ENCODE measurements around the gene MEMO1. TPM values are rescaled to one million over a fixed set of nuclear protein-coding genes. Genes with fewer than 3 reads are reported as not detected.

The MEMO1 gene
- total and polyA plus RNA-seq, 2 experiments from 2014 or later = 43.9 to 58.8 TPM

DNA sequence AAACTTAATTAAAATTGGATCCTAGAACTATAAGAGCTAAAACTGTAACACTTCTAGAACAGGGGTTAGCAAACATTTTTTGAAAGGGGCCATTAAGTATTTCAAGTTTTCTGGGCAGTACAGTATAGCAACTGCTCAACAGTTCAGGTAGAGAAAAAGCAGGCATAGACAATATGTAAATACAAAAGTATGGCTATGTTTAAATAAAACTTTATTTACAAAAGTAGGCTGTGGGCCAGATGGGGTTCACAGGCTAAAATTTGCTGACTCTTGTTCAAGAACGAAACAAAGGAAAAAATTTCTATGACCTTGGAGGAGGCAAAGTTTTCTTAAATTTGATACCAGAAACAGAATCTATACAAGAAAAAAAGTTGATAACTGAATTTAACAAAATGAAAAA, 114.5 kb downstream of the MEMO1 start:
- WGBS (ENCODE audit: low lambda C conversion rate, missing lambda C conversion rate) = 97% methylated on average over 1 of the region's 1 CpG
- Histone ChIP-seq H4K20me1 (ENCODE audit: insufficient read depth, poor library complexity, severe bottlenecking) (no peaks in the 10 kb centered on the region), H3K4me2 (no peak overlapping the region), H3K36me3 (replicated peaks; ENCODE audit: insufficient read depth, low read depth) (peaks cover 7% of the 10 kb centered on the region), H3K27ac (no peak overlapping the region), H3K27me3 (no peaks in the 10 kb centered on the region), H3K79me2 (peaks cover 3% of the 10 kb centered on the region), H3K9me3 (ENCODE audit: low read depth) (peaks cover 17% of the 10 kb centered on the region), H3K4me3 (no peak overlapping the region), H3K9me2 (replicated peaks; ENCODE audit: insufficient read depth) (no peaks in the 10 kb centered on the region), H3K4me1 (ENCODE audit: insufficient read depth) (no peaks in the 10 kb centered on the region), H2AFZ (no peak overlapping the region)
- DNase-seq (ENCODE audit: low spot score) = no peak
- TF ChIP-seq, protein P1, sequence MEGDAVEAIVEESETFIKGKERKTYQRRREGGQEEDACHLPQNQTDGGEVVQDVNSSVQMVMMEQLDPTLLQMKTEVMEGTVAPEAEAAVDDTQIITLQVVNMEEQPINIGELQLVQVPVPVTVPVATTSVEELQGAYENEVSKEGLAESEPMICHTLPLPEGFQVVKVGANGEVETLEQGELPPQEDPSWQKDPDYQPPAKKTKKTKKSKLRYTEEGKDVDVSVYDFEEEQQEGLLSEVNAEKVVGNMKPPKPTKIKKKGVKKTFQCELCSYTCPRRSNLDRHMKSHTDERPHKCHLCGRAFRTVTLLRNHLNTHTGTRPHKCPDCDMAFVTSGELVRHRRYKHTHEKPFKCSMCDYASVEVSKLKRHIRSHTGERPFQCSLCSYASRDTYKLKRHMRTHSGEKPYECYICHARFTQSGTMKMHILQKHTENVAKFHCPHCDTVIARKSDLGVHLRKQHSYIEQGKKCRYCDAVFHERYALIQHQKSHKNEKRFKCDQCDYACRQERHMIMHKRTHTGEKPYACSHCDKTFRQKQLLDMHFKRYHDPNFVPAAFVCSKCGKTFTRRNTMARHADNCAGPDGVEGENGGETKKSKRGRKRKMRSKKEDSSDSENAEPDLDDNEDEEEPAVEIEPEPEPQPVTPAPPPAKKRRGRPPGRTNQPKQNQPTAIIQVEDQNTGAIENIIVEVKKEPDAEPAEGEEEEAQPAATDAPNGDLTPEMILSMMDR (IDR thresholded peaks at IDR 0.05; ENCODE audit: poor library complexity) = no peak
- no peak for TF ChIP-seq EZH2 (IDR thresholded peaks at IDR 0.05; ENCODE audit: borderline replicate concordance)
- no peak for TF ChIP-seq EZH2phosphoT487 (IDR thresholded peaks at IDR 0.05; ENCODE audit: low read depth, severe bottlenecking, unreplicated experiment)

GRCh38 chr2:31894656-31895055, 116.2 kb downstream of the MEMO1 start:
- Histone ChIP-seq H3K36me3 (replicated peaks; ENCODE audit: insufficient read depth, low read depth) (peaks cover 3% of the 10 kb centered on the region), H3K4me1 (ENCODE audit: insufficient read depth) (no peaks in the 10 kb centered on the region), H3K4me3 (no peak overlapping the region), H3K27me3 (no peaks in the 10 kb centered on the region), H3K4me2 (no peak overlapping the region), H3K27ac (no peak overlapping the region), H4K20me1 (ENCODE audit: insufficient read depth, poor library complexity, severe bottlenecking) (no peaks in the 10 kb centered on the region), H2AFZ (no peak overlapping the region), H3K79me2 (peaks cover 3% of the 10 kb centered on the region), H3K9me3 (ENCODE audit: low read depth) (peaks cover 17% of the 10 kb centered on the region), H3K9me2 (replicated peaks; ENCODE audit: insufficient read depth) (no peaks in the 10 kb centered on the region)
- TF ChIP-seq EZH2phosphoT487 (IDR thresholded peaks at IDR 0.05; ENCODE audit: low read depth, severe bottlenecking, unreplicated experiment) (no peak), EZH2 (IDR thresholded peaks at IDR 0.05; ENCODE audit: borderline replicate concordance) (no peak)
- TF ChIP-seq, protein P1 (IDR thresholded peaks at IDR 0.05; ENCODE audit: poor library complexity) = no peak
- no peak for DNase-seq (ENCODE audit: low spot score)
- 100% methylated on average over 2 of the region's 2 CpGs for WGBS (ENCODE audit: low lambda C conversion rate, missing lambda C conversion rate)

GRCh38 chr2:31893094-31893493, 117.7 kb downstream of the MEMO1 start:
- Histone ChIP-seq H4K20me1 (ENCODE audit: insufficient read depth, poor library complexity, severe bottlenecking) (no peaks in the 10 kb centered on the region), H3K4me1 (ENCODE audit: insufficient read depth) (no peaks in the 10 kb centered on the region), H3K79me2 (peaks cover 4% of the 10 kb centered on the region), H2AFZ (no peak overlapping the region), H3K27me3 (no peaks in the 10 kb centered on the region), H3K9me2 (replicated peaks; ENCODE audit: insufficient read depth) (no peaks in the 10 kb centered on the region), H3K4me2 (no peak overlapping the region), H3K4me3 (no peak overlapping the region), H3K27ac (no peak overlapping the region), H3K36me3 (replicated peaks; ENCODE audit: insufficient read depth, low read depth) (peaks cover 3% of the 10 kb centered on the region), H3K9me3 (ENCODE audit: low read depth) (peaks cover 10% of the 10 kb centered on the region)
- TF ChIP-seq, protein P1 (IDR thresholded peaks at IDR 0.05; ENCODE audit: poor library complexity) = no peak
- TF ChIP-seq EZH2 (IDR thresholded peaks at IDR 0.05; ENCODE audit: borderline replicate concordance) = no peak
- TF ChIP-seq EZH2phosphoT487 (IDR thresholded peaks at IDR 0.05; ENCODE audit: low read depth, severe bottlenecking, unreplicated experiment) = no peak
- 100% methylated on average over 1 of the region's 1 CpG for WGBS (ENCODE audit: low lambda C conversion rate, missing lambda C conversion rate)
- no peak for DNase-seq (ENCODE audit: low spot score)

DNA sequence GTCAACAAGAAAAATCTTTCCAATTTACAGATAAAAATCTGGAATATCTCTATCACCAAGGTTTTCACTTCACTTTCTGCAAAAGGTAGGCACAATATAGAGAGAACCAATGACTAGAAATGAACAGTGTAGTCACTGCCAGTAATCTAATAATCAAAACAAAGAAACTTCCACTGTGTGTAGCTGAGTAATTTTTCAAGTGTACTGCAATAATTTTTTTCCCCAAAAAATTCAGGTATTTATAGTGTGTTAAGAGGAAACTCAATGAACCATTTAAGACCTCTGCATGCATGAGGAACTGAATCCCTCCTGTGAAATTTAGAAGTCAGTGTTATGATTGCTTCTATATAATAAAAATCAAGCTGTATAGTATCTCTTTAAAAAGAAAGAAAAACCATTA, 121.8 kb downstream of the MEMO1 start:
- Histone ChIP-seq H3K36me3 (replicated peaks; ENCODE audit: insufficient read depth, low read depth) (no peaks in the 10 kb centered on the region), H3K27ac (no peak overlapping the region), H3K4me2 (no peak overlapping the region), H3K4me1 (ENCODE audit: insufficient read depth) (no peaks in the 10 kb centered on the region), H3K9me3 (ENCODE audit: low read depth) (no peaks in the 10 kb centered on the region), H4K20me1 (ENCODE audit: insufficient read depth, poor library complexity, severe bottlenecking) (peaks cover 3% of the 10 kb centered on the region), H2AFZ (no peak overlapping the region), H3K4me3 (no peak overlapping the region), H3K9me2 (replicated peaks; ENCODE audit: insufficient read depth) (no peaks in the 10 kb centered on the region), H3K27me3 (no peaks in the 10 kb centered on the region), H3K79me2 (peaks cover 3% of the 10 kb centered on the region)
- TF ChIP-seq, protein P1 (IDR thresholded peaks at IDR 0.05; ENCODE audit: poor library complexity) = no peak
- no peak for TF ChIP-seq EZH2 (IDR thresholded peaks at IDR 0.05; ENCODE audit: borderline replicate concordance)
- no peak for DNase-seq (ENCODE audit: low spot score)

Data from hepatocyte (in vitro differentiated cells).